ENCODE measurements around the gene EEIG1. TPM values are rescaled to one million over a fixed set of nuclear protein-coding genes. Genes with fewer than 3 reads are reported as not detected.

Gene EEIG1
- total RNA-seq, 2 donors from 2014 or later: 8.3 to 11.6 TPM

- Histone ChIP-seq H3K27me3 (no peaks in the 10 kb centered on the region), H3K4me3 (no peak overlapping the region), H3K27ac (no peak overlapping the region), H3K4me1 (no peaks in the 10 kb centered on the region), H3K36me3 (no peaks in the 10 kb centered on the region), H3K9me3 (no peaks in the 10 kb centered on the region)
- TF ChIP-seq, protein P1, sequence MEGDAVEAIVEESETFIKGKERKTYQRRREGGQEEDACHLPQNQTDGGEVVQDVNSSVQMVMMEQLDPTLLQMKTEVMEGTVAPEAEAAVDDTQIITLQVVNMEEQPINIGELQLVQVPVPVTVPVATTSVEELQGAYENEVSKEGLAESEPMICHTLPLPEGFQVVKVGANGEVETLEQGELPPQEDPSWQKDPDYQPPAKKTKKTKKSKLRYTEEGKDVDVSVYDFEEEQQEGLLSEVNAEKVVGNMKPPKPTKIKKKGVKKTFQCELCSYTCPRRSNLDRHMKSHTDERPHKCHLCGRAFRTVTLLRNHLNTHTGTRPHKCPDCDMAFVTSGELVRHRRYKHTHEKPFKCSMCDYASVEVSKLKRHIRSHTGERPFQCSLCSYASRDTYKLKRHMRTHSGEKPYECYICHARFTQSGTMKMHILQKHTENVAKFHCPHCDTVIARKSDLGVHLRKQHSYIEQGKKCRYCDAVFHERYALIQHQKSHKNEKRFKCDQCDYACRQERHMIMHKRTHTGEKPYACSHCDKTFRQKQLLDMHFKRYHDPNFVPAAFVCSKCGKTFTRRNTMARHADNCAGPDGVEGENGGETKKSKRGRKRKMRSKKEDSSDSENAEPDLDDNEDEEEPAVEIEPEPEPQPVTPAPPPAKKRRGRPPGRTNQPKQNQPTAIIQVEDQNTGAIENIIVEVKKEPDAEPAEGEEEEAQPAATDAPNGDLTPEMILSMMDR (IDR thresholded peaks at IDR 0.05): no peak
- DNase-seq (ENCODE audit: low spot score): no peak
These were observed 18.7 kb upstream of the EEIG1 start for GRCh38 chr9:127999461-127999860.

- H3K36me3 ChIP-seq: no peaks in the 10 kb centered on the region
- no peak overlapping the region for H3K4me3 ChIP-seq
- H3K27ac ChIP-seq: no peak overlapping the region
- TF ChIP-seq, protein P1 (IDR thresholded peaks at IDR 0.05): no peak
- no peak for DNase-seq (ENCODE audit: low spot score)
- H3K4me1 ChIP-seq: no peaks in the 10 kb centered on the region
- H3K27me3 ChIP-seq: no peaks in the 10 kb centered on the region
- H3K9me3 ChIP-seq: no peaks in the 10 kb centered on the region
These were observed 12.9 kb upstream of the EEIG1 start for GRCh38 chr9:127993721-127994120.

- no peaks in the 10 kb centered on the region for H3K27me3 ChIP-seq
- TF ChIP-seq, protein P1 (IDR thresholded peaks at IDR 0.05): no peak
- H3K4me1 ChIP-seq: peaks cover 0 to 2% of the 10 kb centered on the region in 2 donors
- H3K4me3 ChIP-seq: no peak overlapping the region
- no peaks in the 10 kb centered on the region for H3K36me3 ChIP-seq
- no peak overlapping the region for H3K27ac ChIP-seq
- no peaks in the 10 kb centered on the region for H3K9me3 ChIP-seq
- DNase-seq (ENCODE audit: low spot score): no peak
These were observed 11.0 kb upstream of the EEIG1 start for GRCh38 chr9:127991757-127992274.

- Histone ChIP-seq H3K27ac (no peak overlapping the region), H3K4me3 (no peak overlapping the region), H3K36me3 (no peaks in the 10 kb centered on the region), H3K9me3 (no peaks in the 10 kb centered on the region), H3K4me1 (peaks cover 0 to 3% of the 10 kb centered on the region in 2 donors), H3K27me3 (no peaks in the 10 kb centered on the region)
- TF ChIP-seq, protein P1 (IDR thresholded peaks at IDR 0.05): no peak
- DNase-seq (ENCODE audit: low spot score): no peak
These were observed 10.4 kb upstream of the EEIG1 start for GRCh38 chr9:127991017-127991756.

- Histone ChIP-seq H3K36me3 (no peaks in the 10 kb centered on the region), H3K4me3 (no peak overlapping the region), H3K27ac (no peak overlapping the region), H3K4me1 (peaks cover 0 to 3% of the 10 kb centered on the region in 2 donors), H3K27me3 (no peaks in the 10 kb centered on the region), H3K9me3 (no peaks in the 10 kb centered on the region)
- no peak for DNase-seq (ENCODE audit: low spot score)
- TF ChIP-seq, protein P1 (IDR thresholded peaks at IDR 0.05): no peak
These were observed 9.8 kb upstream of the EEIG1 start for GRCh38 chr9:127990554-127990953.

Measured in right atrium auricular region (tissue), 2 donors.